Activated CD8-positive, alpha-beta memory T cell treated with anti-CD3 and anti-CD28 coated beads, Interleukin-2, amount 10 ng/mL, durations not matched to agents 7 days and 5 days (primary cell): Measurements from ENCODE around the gene PNPLA2. TPM values are rescaled to one million over a fixed set of nuclear protein-coding genes. Genes with fewer than 3 reads are reported as not detected.

Source experiments
- total RNA-seq, 2 experiments: library from RNA; stranded (reverse); gene quantifications; one replicate each; pipeline ENCODE4 v1.2.3, GENCODE V29; 2021

PNPLA2 gene
- total RNA-seq, 2 experiments from 2014 or later = 64.7 to 70.0 TPM

Other genes with a start within 250 kb of the PNPLA2 start
- gene PHRF1, start 242.4 kb upstream of the PNPLA2 start, total RNA-seq = 10 to 100 TPM; 60.2 to 62.0 TPM
- 100 to 1,000 TPM; 146 to 267 TPM for gene IRF7, start 203.0 kb upstream of the PNPLA2 start, total RNA-seq
- gene CDHR5, start 194.0 kb upstream of the PNPLA2 start, total RNA-seq = not detected
- not detected for gene SCT, start 191.7 kb upstream of the PNPLA2 start, total RNA-seq
- gene DRD4, start 181.6 kb upstream of the PNPLA2 start, total RNA-seq = under 1 TPM; 0.16 to 0.41 TPM
- 10 to 100 TPM; 39.0 to 40.1 TPM for gene DEAF1, start 123.7 kb upstream of the PNPLA2 start, total RNA-seq
- 10 to 100 TPM; 23.5 to 26.0 TPM for gene TMEM80, start 123.1 kb upstream of the PNPLA2 start, total RNA-seq
- 10 to 100 TPM; 17.4 to 20.2 TPM for gene EPS8L2, start 112.7 kb upstream of the PNPLA2 start, total RNA-seq
- 100 to 1,000 TPM; 249 to 293 TPM for gene TALDO1, start 71.5 kb upstream of the PNPLA2 start, total RNA-seq
- 10 to 100 TPM; 62.4 to 79.4 TPM for gene GATD1, start 41.4 kb upstream of the PNPLA2 start, total RNA-seq
- 1 to 10 TPM; 1.3 to 3.7 TPM for gene CEND1, start 28.8 kb upstream of the PNPLA2 start, total RNA-seq
- gene SLC25A22, start 20.6 kb upstream of the PNPLA2 start, total RNA-seq = 10 to 100 TPM; 49.4 to 54.7 TPM
- gene PIDD1, start 13.7 kb upstream of the PNPLA2 start, total RNA-seq = 10 to 100 TPM; 42.4 to 59.8 TPM
- 1,000 to 10,000 TPM; 1,844 to 1,872 TPM for gene RPLP2, start 8.9 kb upstream of the PNPLA2 start, total RNA-seq
- 10 to 100 TPM; 11.3 to 14.1 TPM for gene CRACR2B, start 9.0 kb downstream of the PNPLA2 start, total RNA-seq
- 10 to 100 TPM; 23.1 to 54.9 TPM for gene CD151, start 14.0 kb downstream of the PNPLA2 start, total RNA-seq
- gene POLR2L, start 23.6 kb downstream of the PNPLA2 start, total RNA-seq = 100 to 1,000 TPM in 1 of 2 experiments, 10 to 100 TPM in 1; 87.6 to 114 TPM
- gene TSPAN4, start 23.9 kb downstream of the PNPLA2 start, total RNA-seq = 10 to 100 TPM in 1 of 2 experiments, 1 to 10 TPM in 1; 7.8 to 17.8 TPM
- gene CHID1, start 91.9 kb downstream of the PNPLA2 start, total RNA-seq = 10 to 100 TPM; 46.8 to 59.4 TPM
- 10 to 100 TPM; 36.3 to 52.2 TPM for gene AP2A2, start 107.0 kb downstream of the PNPLA2 start, total RNA-seq
- not detected for gene MUC6, start 217.8 kb downstream of the PNPLA2 start, total RNA-seq